CD4-positive, alpha-beta T cell (primary cell): ENCODE measurements around the gene KCNAB3. TPM values are rescaled to one million over a fixed set of nuclear protein-coding genes. Genes with fewer than 3 reads are reported as not detected.

Experiments used
- ATAC-seq: fragments of 200-7000 bp; cut with Tn5 transposase; one replicate; pipeline ENCODE4 v1.10.0; 2022; ENCODE audit warnings: mild to moderate bottlenecking; ENCODE audit not compliant: poor library complexity
- CTCF ChIA-PET: fragments of 350-600 bp; sonication (Branson Sonifier 250); formaldehyde crosslinking; loops from one replicate; lab custom pipeline; 2021; ENCODE audit warnings: antibody characterized with exemption, inconsistent platforms; lab: Charles Lee
- POLR2A ChIA-PET: fragments of 350-600 bp; sonication (Branson Sonifier 250); formaldehyde crosslinking; loops from one replicate; lab custom pipeline; 2021; ENCODE audit warnings: antibody characterized with exemption, inconsistent platforms; lab: Charles Lee
- DNase-seq, 14 experiments: peaks; one replicate each; pipeline ENCODE4 v3.0.0-alpha.2; 2013 to 2020; ENCODE audit warnings: mixed read lengths in 2 of 14
- H3K27ac ChIP-seq, 2 donors: one replicate each; pipeline versions ENCODE4 v1.5.1 to v1.7.0; 2013; ENCODE audit warnings: low read length in 2 of 2, low read depth in 1 of 2, mild to moderate bottlenecking in 1 of 2
- H3K27me3 ChIP-seq, 2 experiments: 1 replicate in 1 of 2; 2 replicates in 1 of 2; pipeline versions ENCODE4 v1.6.1 to v1.7.0; 2013; ENCODE audit warnings: low read length in 2 of 2, control low read depth in 1 of 2, mild to moderate bottlenecking in 1 of 2, moderate library complexity in 1 of 2; ENCODE audit not compliant: insufficient read depth in 2 of 2, control insufficient read depth in 1 of 2
- H3K36me3 ChIP-seq: one replicate; pipeline ENCODE4 v1.6.1; 2013; ENCODE audit warnings: low read length, control low read depth; ENCODE audit not compliant: insufficient read depth
- H3K4me1 ChIP-seq: one replicate; pipeline ENCODE4 v1.6.1; 2013; ENCODE audit warnings: low read length, control low read depth; ENCODE audit not compliant: insufficient read depth
- H3K4me3 ChIP-seq: one replicate; pipeline ENCODE4 v1.5.1; 2013; ENCODE audit warnings: mild to moderate bottlenecking, low read length, moderate library complexity
- H3K9me3 ChIP-seq, 2 experiments: 1 replicate in 1 of 2; 2 replicates in 1 of 2; pipeline versions ENCODE4 v1.6.1 to v1.7.0; 2013; ENCODE audit warnings: low read length in 2 of 2, mild to moderate bottlenecking in 2 of 2, control low read depth in 1 of 2, moderate library complexity in 1 of 2; ENCODE audit not compliant: control insufficient read depth in 1 of 2, insufficient read depth in 1 of 2
- H3K27ac Mint-ChIP-seq: one replicate; pipeline ENCODE4 v1.8.0; 2020; ENCODE audit warnings: mixed read lengths
- H3K27me3 Mint-ChIP-seq: one replicate; pipeline ENCODE4 v1.8.0; 2021; ENCODE audit warnings: mixed read lengths
- H3K36me3 Mint-ChIP-seq: one replicate; pipeline ENCODE4 v1.8.0; 2021; ENCODE audit warnings: low read depth, mixed read lengths
- H3K4me1 Mint-ChIP-seq: one replicate; pipeline ENCODE4 v1.8.0; 2021; ENCODE audit warnings: low read depth, mixed read lengths
- H3K4me3 Mint-ChIP-seq: one replicate; pipeline ENCODE4 v1.8.0; 2020; ENCODE audit warnings: mild to moderate bottlenecking, mixed read lengths
- H3K9me3 Mint-ChIP-seq: one replicate; pipeline ENCODE4 v1.8.0; 2020; ENCODE audit warnings: mixed read lengths
- CTCF ChIP-seq: fragments of 200-600 bp; IDR thresholded peaks from one replicate; pipeline ENCODE4 v1.8.0; 2022; ENCODE audit warnings: antibody characterized with exemption, mild to moderate bottlenecking
- intact Hi-C, 2 experiments: fragments of 100-400 bp; cut with DNase I in 1 of 2; cut with micrococcal nuclease in 1 of 2; formaldehyde crosslinking; loops; one replicate each; pipeline versions ENCODE4 v1.15.1 to v1.9.0; 2023 to 2025; cut with DNase I, micrococcal nuclease
- total RNA-seq, 174 experiments: library from RNA in 2 of 174; stranded (reverse) in 2 of 174; gene quantifications; one replicate each; pipeline ENCODE4 v1.2.3 and lab custom pipeline; 2021 to 2026

Gene KCNAB3
- total RNA-seq, 2 experiments from 2014 or later: 7.1 to 8.2 TPM

GRCh38 chr17:7943291-7943690 is 13.6 kb upstream of the KCNAB3 start:
- Histone ChIP-seq H3K4me3 (no peak overlapping the region), H3K4me1 (no peaks in the 10 kb centered on the region), H3K27ac (no peak overlapping the region), H3K27me3 (no peaks in the 10 kb centered on the region), H3K9me3 (no peaks in the 10 kb centered on the region), H3K36me3 (peaks cover 64% of the 10 kb centered on the region)
- Mint-ChIP-seq H3K36me3 (peaks cover 79% of the 10 kb centered on the region), H3K27me3 (no peaks in the 10 kb centered on the region), H3K4me1 (no peaks in the 10 kb centered on the region), H3K27ac (no peak overlapping the region), H3K4me3 (no peak overlapping the region), H3K9me3 (no peaks in the 10 kb centered on the region)
- intact Hi-C loops: no loop called here
- ChIA-PET POLR2A (no interaction called here), CTCF (no interaction called here)
- TF ChIP-seq CTCF: no peak
- no peak for ATAC-seq
- DNase-seq: no peak

- H3K36me3 ChIP-seq: peaks cover 56% of the 10 kb centered on the region
- no peak for TF ChIP-seq CTCF
- POLR2A ChIA-PET: no interaction called here
Measured at GRCh38 chr17:7940743-7941142, 11.1 kb upstream of the KCNAB3 start.

GRCh38 chr17:7940034-7940433 is 10.4 kb upstream of the KCNAB3 start:
- Mint-ChIP-seq H3K27me3 (no peaks in the 10 kb centered on the region), H3K4me3 (no peak overlapping the region), H3K27ac (no peak overlapping the region), H3K36me3 (peaks cover 74% of the 10 kb centered on the region), H3K4me1 (peaks cover 6% of the 10 kb centered on the region), H3K9me3 (no peaks in the 10 kb centered on the region)
- CTCF ChIA-PET: interaction anchor here (1.6 to 2.1 kb wide), 2 partner anchors 50 to 133 kb away, joined by 4 to 5 read pairs; no protein-coding TSS in a partner anchor
- Histone ChIP-seq H3K36me3 (peaks cover 56% of the 10 kb centered on the region), H3K4me3 (no peak overlapping the region), H3K27me3 (no peaks in the 10 kb centered on the region), H3K27ac (no peak overlapping the region), H3K4me1 (no peaks in the 10 kb centered on the region), H3K9me3 (no peaks in the 10 kb centered on the region)
- intact Hi-C loops: no loop called here
- DNase-seq: no peak
- ATAC-seq: no peak
- no peak for TF ChIP-seq CTCF
- POLR2A ChIA-PET: no interaction called here

More at GRCh38 chr17:7940743-7941142, 11.1 kb upstream of the KCNAB3 start:
- Histone ChIP-seq H3K27me3 (no peaks in the 10 kb centered on the region), H3K9me3 (no peaks in the 10 kb centered on the region), H3K4me3 (no peak overlapping the region), H3K4me1 (no peaks in the 10 kb centered on the region), H3K27ac (no peak overlapping the region)
- peaks cover 77% of the 10 kb centered on the region for H3K36me3 Mint-ChIP-seq
- no peak for ATAC-seq
- H3K27ac Mint-ChIP-seq: no peak overlapping the region
- CTCF ChIA-PET: interaction anchor here (1.6 to 2.1 kb wide), 2 partner anchors 49 to 133 kb away, joined by 4 to 5 read pairs; no protein-coding TSS in a partner anchor
- H3K27me3 Mint-ChIP-seq: no peaks in the 10 kb centered on the region
- H3K4me3 Mint-ChIP-seq: no peak overlapping the region
- intact Hi-C loops: no loop called here
- no peak for DNase-seq
- H3K4me1 Mint-ChIP-seq: peaks cover 6% of the 10 kb centered on the region
- H3K9me3 Mint-ChIP-seq: no peaks in the 10 kb centered on the region
